Measurements from ENCODE around the gene AIMP1. TPM values are rescaled to one million over a fixed set of nuclear protein-coding genes. Genes with fewer than 3 reads are reported as not detected.

Gene AIMP1
- total and polyA plus RNA-seq, 2 of the 13 experiments (the other 11 are each of a cell fraction or from before 2014, with no cell fraction given) = 28.6 to 82.9 TPM

DNA sequence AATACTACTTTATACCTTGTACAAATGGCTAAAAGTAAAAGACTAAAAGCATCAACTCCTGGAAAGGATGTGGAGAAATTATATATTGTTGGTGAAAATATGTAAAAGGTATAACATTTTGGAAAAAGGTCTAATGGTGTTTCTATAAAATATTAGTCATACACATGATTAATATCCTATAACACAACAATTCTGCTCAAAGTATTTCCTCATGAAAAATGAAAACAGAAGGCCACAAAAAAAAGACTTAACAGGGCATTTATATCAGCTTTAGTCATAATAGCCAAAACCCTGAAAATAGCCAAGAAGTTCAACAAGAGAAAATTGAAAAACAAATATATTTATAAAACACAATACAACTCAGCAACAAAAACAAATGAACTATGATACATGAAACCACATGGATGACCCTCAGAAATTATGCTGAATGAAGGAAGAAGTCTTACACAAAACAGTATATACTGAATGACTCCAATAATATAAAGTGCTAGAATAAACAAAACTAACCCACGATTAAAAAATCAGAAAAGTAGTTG, 39.1 kb upstream of the AIMP1 start:
- Histone ChIP-seq H4K20me1 (ENCODE audit: insufficient read depth, low read length) (no peaks in the 10 kb centered on the region), H2AFZ (ENCODE audit: low read length) (no peak overlapping the region), H3K4me1 (ENCODE audit: insufficient read depth, low read length) (no peaks in the 10 kb centered on the region), H3K79me2 (ENCODE audit: insufficient read depth, low read length) (peaks cover 30% of the 10 kb centered on the region), H3K9me3 (ENCODE audit: low read length) (no peaks in the 10 kb centered on the region), H3K4me2 (ENCODE audit: low read depth, low read length) (no peak overlapping the region), H3K4me3 (replicated peaks in 1 of 3; ENCODE audit: insufficient read depth in 1 of 3, low read depth in 2 of 3, low read length in 3 of 3) (no peak overlapping the region), H3K27ac (ENCODE audit: extremely low read length, insufficient read depth, low read length) (no peak overlapping the region), H3K9ac (ENCODE audit: insufficient read depth, low read depth, low read length) (no peak overlapping the region), H3K36me3 (replicated peaks in 1 of 2; ENCODE audit: control insufficient read depth in 1 of 2, insufficient read depth in 2 of 2, low read length in 2 of 2) (peaks cover 2 to 14% of the 10 kb centered on the region in 2 experiments; a peak in 2 of 5 replicates), H3K27me3 (ENCODE audit: control insufficient read depth in 1 of 2, insufficient read depth in 2 of 2, low read length in 2 of 2) (no peaks in the 10 kb centered on the region)
- intact Hi-C loops (cut with micrococcal nuclease; ENCODE audit: unreplicated experiment) = no loop called here
- DNase-seq (ENCODE audit: low spot score) (no peak), ATAC-seq (no peak), FAIRE-seq (no peak)
- WGBS (ENCODE audit: low lambda C conversion rate) = 90% methylated on average over 1 of the region's 1 CpG
- no TSS peak for BruUV-seq (replicated peaks)
- ChIA-PET CTCF (ENCODE audit: low intra/inter-chr PET ratio, low total read pairs) (no interaction called here), POLR2A (no interaction called here)
- in situ Hi-C loops (cut with HindIII; ENCODE audit: extremely low pct_ligation_motif_present, low pct_unique_long_range_greater_than_20kb) = no loop called here
- TF ChIP-seq, protein P1, sequence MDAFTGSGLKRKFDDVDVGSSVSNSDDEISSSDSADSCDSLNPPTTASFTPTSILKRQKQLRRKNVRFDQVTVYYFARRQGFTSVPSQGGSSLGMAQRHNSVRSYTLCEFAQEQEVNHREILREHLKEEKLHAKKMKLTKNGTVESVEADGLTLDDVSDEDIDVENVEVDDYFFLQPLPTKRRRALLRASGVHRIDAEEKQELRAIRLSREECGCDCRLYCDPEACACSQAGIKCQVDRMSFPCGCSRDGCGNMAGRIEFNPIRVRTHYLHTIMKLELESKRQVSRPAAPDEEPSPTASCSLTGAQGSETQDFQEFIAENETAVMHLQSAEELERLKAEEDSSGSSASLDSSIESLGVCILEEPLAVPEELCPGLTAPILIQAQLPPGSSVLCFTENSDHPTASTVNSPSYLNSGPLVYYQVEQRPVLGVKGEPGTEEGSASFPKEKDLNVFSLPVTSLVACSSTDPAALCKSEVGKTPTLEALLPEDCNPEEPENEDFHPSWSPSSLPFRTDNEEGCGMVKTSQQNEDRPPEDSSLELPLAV (CRISPR knock-in tag; conservative IDR thresholded peaks at IDR 0.05; ENCODE audit: low read depth) = no peak
- TF ChIP-seq NFYB (CRISPR knock-in tag; IDR thresholded peaks at IDR 0.05) = no peak
- no peak for TF ChIP-seq TP53 (CRISPR knock-in tag; conservative IDR thresholded peaks at IDR 0.05)
- no peak for TF ChIP-seq KMT2B (CRISPR knock-in tag; IDR thresholded peaks at IDR 0.05)
- TF ChIP-seq, protein P2, sequence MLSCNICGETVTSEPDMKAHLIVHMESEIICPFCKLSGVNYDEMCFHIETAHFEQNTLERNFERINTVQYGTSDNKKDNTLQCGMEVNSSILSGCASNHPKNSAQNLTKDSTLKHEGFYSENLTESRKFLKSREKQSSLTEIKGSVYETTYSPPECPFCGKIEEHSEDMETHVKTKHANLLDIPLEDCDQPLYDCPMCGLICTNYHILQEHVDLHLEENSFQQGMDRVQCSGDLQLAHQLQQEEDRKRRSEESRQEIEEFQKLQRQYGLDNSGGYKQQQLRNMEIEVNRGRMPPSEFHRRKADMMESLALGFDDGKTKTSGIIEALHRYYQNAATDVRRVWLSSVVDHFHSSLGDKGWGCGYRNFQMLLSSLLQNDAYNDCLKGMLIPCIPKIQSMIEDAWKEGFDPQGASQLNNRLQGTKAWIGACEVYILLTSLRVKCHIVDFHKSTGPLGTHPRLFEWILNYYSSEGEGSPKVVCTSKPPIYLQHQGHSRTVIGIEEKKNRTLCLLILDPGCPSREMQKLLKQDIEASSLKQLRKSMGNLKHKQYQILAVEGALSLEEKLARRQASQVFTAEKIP (CRISPR knock-in tag; IDR thresholded peaks at IDR 0.05; ENCODE audit: borderline replicate concordance) = no peak
- TF ChIP-seq NR3C1 (CRISPR knock-in tag; IDR thresholded peaks at IDR 0.05) = no peak
- no peak for TF ChIP-seq ZFP37 (CRISPR knock-in tag; IDR thresholded peaks at IDR 0.05; ENCODE audit: borderline replicate concordance)
- TF ChIP-seq, protein P3, sequence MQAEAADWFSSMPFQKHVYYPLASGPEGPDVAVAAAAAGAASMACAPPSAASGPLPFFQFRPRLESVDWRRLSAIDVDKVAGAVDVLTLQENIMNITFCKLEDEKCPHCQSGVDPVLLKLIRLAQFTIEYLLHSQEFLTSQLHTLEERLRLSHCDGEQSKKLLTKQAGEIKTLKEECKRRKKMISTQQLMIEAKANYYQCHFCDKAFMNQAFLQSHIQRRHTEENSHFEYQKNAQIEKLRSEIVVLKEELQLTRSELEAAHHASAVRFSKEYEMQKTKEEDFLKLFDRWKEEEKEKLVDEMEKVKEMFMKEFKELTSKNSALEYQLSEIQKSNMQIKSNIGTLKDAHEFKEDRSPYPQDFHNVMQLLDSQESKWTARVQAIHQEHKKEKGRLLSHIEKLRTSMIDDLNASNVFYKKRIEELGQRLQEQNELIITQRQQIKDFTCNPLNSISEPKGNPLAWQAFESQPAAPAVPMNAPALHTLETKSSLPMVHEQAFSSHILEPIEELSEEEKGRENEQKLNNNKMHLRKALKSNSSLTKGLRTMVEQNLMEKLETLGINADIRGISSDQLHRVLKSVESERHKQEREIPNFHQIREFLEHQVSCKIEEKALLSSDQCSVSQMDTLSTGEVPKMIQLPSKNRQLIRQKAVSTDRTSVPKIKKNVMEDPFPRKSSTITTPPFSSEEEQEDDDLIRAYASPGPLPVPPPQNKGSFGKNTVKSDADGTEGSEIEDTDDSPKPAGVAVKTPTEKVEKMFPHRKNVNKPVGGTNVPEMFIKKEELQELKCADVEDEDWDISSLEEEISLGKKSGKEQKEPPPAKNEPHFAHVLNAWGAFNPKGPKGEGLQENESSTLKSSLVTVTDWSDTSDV (CRISPR knock-in tag; IDR thresholded peaks at IDR 0.05) = no peak
- TF ChIP-seq, protein P4, sequence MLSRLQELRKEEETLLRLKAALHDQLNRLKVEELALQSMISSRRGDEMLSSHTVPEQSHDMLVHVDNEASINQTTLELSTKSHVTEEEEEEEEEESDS (CRISPR knock-in tag; IDR thresholded peaks at IDR 0.05; ENCODE audit: borderline replicate concordance) = no peak
- TF ChIP-seq ZNF136 (CRISPR knock-in tag; IDR thresholded peaks at IDR 0.05; ENCODE audit: low read depth) = no peak
- TF ChIP-seq, protein P5, sequence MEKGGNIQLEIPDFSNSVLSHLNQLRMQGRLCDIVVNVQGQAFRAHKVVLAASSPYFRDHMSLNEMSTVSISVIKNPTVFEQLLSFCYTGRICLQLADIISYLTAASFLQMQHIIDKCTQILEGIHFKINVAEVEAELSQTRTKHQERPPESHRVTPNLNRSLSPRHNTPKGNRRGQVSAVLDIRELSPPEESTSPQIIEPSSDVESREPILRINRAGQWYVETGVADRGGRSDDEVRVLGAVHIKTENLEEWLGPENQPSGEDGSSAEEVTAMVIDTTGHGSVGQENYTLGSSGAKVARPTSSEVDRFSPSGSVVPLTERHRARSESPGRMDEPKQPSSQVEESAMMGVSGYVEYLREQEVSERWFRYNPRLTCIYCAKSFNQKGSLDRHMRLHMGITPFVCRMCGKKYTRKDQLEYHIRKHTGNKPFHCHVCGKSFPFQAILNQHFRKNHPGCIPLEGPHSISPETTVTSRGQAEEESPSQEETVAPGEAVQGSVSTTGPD (CRISPR knock-in tag; IDR thresholded peaks at IDR 0.05) = no peak
- TF ChIP-seq RBM39 (IDR thresholded peaks at IDR 0.05; ENCODE audit: low read depth, low read length, poor library complexity, severe bottlenecking) = no peak

Measured in HepG2 (cell line).